Uterus (tissue), 2 donors: Measurements from ENCODE around the gene SH3GL2.

Source experiments
- CTCF ChIP-seq, 4 experiments: fragments of 200-600 bp in 2 of 4; fragments of 450-650 bp in 2 of 4; sonication (generic) in 2 of 4; IDR thresholded peaks; one replicate each; pipeline ENCODE4 v1.5.1; 2016 to 2019; ENCODE audit warnings: antibody characterized with exemption in 4 of 4, mild to moderate bottlenecking in 2 of 4, moderate library complexity in 1 of 4
- POLR2A ChIP-seq, 2 donors: fragments of 450-650 bp; IDR thresholded peaks; one replicate each; pipeline ENCODE4 v1.6.1; 2016; ENCODE audit warnings: antibody characterized with exemption in 2 of 2, mild to moderate bottlenecking in 1 of 2, moderate library complexity in 1 of 2

GRCh38 chr9:17688834-17689233, 110.0 kb downstream of the SH3GL2 start:
- TF ChIP-seq POLR2A (IDR thresholded peaks at IDR 0.05) (no peak), CTCF (IDR thresholded peaks at IDR 0.05) (no peak)
